ENCODE results near the gene CFAP100.

DNA sequence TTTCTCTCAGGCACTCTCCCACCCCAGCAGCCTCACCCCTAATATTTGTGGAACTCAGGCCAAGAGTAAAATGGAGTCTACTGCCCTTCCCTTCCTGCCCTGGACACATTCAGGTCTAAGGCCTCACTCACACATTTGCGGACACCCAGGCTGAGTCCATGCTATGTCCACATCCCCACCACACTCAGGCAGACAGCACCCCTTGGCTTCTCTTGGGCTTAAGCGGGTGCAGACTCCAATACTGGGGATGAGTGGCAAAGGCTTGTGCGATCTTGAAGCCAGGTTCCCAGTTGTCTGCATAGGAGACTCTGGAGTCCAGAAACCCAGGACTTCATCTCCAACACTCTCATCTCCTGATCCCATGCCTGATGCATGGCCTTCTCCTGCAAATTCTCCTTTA lies 17.5 kb upstream of the CFAP100 start:
- no peak for TF ChIP-seq GATA2 (IDR thresholded peaks at IDR 0.05; ENCODE audit: low read depth, low read length)
- no peak for TF ChIP-seq GATA3 (IDR thresholded peaks at IDR 0.05; ENCODE audit: low read depth, low read length)
